Mammary epithelial cell (primary cell): ENCODE measurements around the gene LRMDA.

Experiments
- CTCF ChIP-seq, 2 donors: IDR thresholded peaks in 1 of 2; conservative IDR thresholded peaks in 1 of 2; 2 replicates each; pipeline ENCODE4 v1.5.1; 2011 to 2012; ENCODE audit warnings: inconsistent platforms in 2 of 2, low read length in 2 of 2, mild to moderate bottlenecking in 2 of 2, control low read depth in 1 of 2, low read depth in 1 of 2; ENCODE audit not compliant: insufficient read depth in 1 of 2; ENCODE audit errors: extremely low read depth in 1 of 2
- EZH2 ChIP-seq: IDR thresholded peaks from 2 replicates; pipeline ENCODE4 v1.6.1; 2012; ENCODE audit warnings: low read length, inconsistent platforms, borderline replicate concordance

DNA sequence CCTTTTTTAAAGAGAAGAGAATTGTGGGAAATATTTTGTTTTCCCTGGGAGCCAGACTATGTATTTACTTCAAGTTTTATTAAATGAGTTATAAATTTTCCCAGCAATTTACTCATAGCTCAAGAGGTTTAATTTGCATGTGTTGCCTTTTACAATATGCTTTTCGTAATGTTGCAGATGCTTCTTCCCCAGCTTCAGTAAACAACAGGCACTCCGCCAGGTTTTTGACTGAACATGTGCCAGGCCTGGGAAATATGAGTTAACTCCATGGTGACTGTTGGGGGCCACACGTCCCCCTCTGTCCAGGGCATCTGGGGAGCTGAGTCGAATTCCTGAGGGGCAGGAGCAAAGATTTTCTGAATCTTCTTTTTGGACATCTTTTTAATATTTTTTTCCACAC is 545.7 kb downstream of the LRMDA start:
- TF ChIP-seq EZH2 (no peak), CTCF (conservative IDR thresholded peaks at IDR 0.05 in 1 of 2, IDR thresholded peaks at IDR 0.05 in 1 of 2; ENCODE audit: extremely low read depth in 1 of 2, insufficient read depth in 1 of 2, low read depth in 1 of 2, low read length in 2 of 2) (no peak)
